CD4-positive, CD25-positive, alpha-beta regulatory T cell (primary cell): ENCODE measurements around the gene ATG10. TPM values are rescaled to one million over a fixed set of nuclear protein-coding genes. Genes with fewer than 3 reads are reported as not detected.
"Not testable (repeated sequence)": the region's sequence is repeated elsewhere in the genome, so short reads cannot be mapped to it uniquely, and the experiment has no call there.

Experiments
- ATAC-seq, 2 donors: fragments of 150-1000 bp; cut with Tn5 transposase; one replicate each; pipeline ENCODE4 v1.10.0; 2021; ENCODE audit warnings: low read depth in 2 of 2, moderate number of reproducible peaks in 2 of 2, moderate library complexity in 1 of 2
- DNase-seq, 3 donors: peaks; one replicate each; pipeline versions ENCODE4 v3.0.0 to v3.0.0-alpha.2; 2012 to 2022; ENCODE audit warnings: mixed read lengths in 1 of 3
- H3K27ac ChIP-seq: one replicate; pipeline ENCODE4 v1.7.0; 2013; ENCODE audit warnings: mild to moderate bottlenecking, low read length; ENCODE audit not compliant: insufficient read depth, poor library complexity, severe bottlenecking
- H3K27me3 ChIP-seq: one replicate; pipeline ENCODE4 v1.7.0; 2013; ENCODE audit warnings: low read length; ENCODE audit not compliant: control insufficient read depth, insufficient read depth
- H3K36me3 ChIP-seq: one replicate; pipeline ENCODE4 v1.7.0; 2013; ENCODE audit warnings: mild to moderate bottlenecking, low read length, moderate library complexity; ENCODE audit not compliant: control insufficient read depth, insufficient read depth
- H3K4me1 ChIP-seq: 2 replicates; pipeline ENCODE4 v1.7.0; 2013; ENCODE audit warnings: mild to moderate bottlenecking, low read length; ENCODE audit not compliant: insufficient read depth, control insufficient read depth, poor library complexity, severe bottlenecking
- H3K4me3 ChIP-seq: one replicate; pipeline ENCODE4 v1.7.0; 2013; ENCODE audit warnings: low read depth, mild to moderate bottlenecking, low read length, moderate library complexity
- H3K9me3 ChIP-seq, 2 experiments: 1 replicate in 1 of 2; 2 replicates in 1 of 2; pipeline ENCODE4 v1.7.0; 2013; ENCODE audit warnings: low read length in 2 of 2, mild to moderate bottlenecking in 1 of 2, moderate library complexity in 1 of 2; ENCODE audit not compliant: control insufficient read depth in 2 of 2
- H3K27ac Mint-ChIP-seq, 3 donors: one replicate each; pipeline ENCODE4 v1.8.0; 2020 to 2022; ENCODE audit warnings: mild to moderate bottlenecking in 3 of 3, mixed read lengths in 3 of 3, moderate library complexity in 2 of 3
- H3K27me3 Mint-ChIP-seq: one replicate; pipeline ENCODE4 v1.8.0; 2022; ENCODE audit warnings: mild to moderate bottlenecking, mixed read lengths
- H3K36me3 Mint-ChIP-seq: one replicate; pipeline ENCODE4 v1.8.0; 2020; ENCODE audit warnings: mixed read lengths
- H3K4me1 Mint-ChIP-seq, 4 donors: one replicate each; pipeline ENCODE4 v1.8.0; 2020 to 2022; ENCODE audit warnings: mixed read lengths in 4 of 4, mild to moderate bottlenecking in 1 of 4
- H3K4me3 Mint-ChIP-seq, 4 donors: one replicate each; pipeline ENCODE4 v1.8.0; 2020 to 2022; ENCODE audit warnings: mild to moderate bottlenecking in 4 of 4, mixed read lengths in 4 of 4, moderate library complexity in 3 of 4
- H3K9me3 Mint-ChIP-seq, 7 donors: one replicate each; pipeline ENCODE4 v1.8.0; 2020 to 2022; ENCODE audit warnings: mixed read lengths in 7 of 7, mild to moderate bottlenecking in 3 of 7, moderate library complexity in 2 of 7
- polyA plus RNA-seq, 4 donors: library from polyadenylated mRNA; unstranded; fragments of 300-500 nt; fragmentation: Illumina TruSeq; gene quantifications; one replicate each; pipeline ENCODE4 v1.2.3, GENCODE V29; 2021
- total RNA-seq: library from RNA; stranded (reverse); gene quantifications from one replicate; pipeline ENCODE4 v1.2.3, GENCODE V29; 2022

The ATG10 gene
- total and polyA plus RNA-seq, 5 donors from 2014 or later: 7.5 to 13.2 (median 9.3) TPM

- not testable (repeated sequence) for DNase-seq, H3K27ac ChIP-seq, H3K36me3 ChIP-seq, H3K4me3 Mint-ChIP-seq, H3K4me1 Mint-ChIP-seq, H3K27me3 ChIP-seq, H3K27ac Mint-ChIP-seq, H3K4me1 ChIP-seq, H3K4me3 ChIP-seq, ATAC-seq, H3K27me3 Mint-ChIP-seq
- peaks cover 2 to 21% (median 13%) of the 10 kb centered on the region in 7 donors for H3K9me3 Mint-ChIP-seq
- peaks cover 5 to 16% of the 10 kb centered on the region in 2 experiments for H3K9me3 ChIP-seq
- H3K36me3 Mint-ChIP-seq: peaks cover 23% of the 10 kb centered on the region
Observed at GRCh38 chr5:82042894-82043293, 71.1 kb downstream of the ATG10 start.

DNA sequence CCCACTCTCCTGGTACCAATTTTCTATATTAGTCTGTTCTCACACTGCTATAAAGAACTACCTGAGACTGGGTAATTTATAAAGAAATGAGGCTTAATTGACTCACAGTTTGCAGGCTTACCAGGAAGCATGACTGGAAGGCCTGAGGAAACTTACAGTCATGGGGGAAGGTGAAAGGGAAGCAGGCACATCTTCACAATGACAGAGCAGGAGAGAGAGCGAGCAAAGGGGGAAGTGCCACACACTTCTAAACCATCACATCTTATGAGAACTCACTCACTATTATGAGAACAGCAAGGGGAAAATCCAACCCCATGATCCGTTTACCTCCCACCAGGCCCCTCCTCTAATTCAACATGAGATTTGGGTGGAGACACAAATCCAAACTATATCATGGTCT is 72.2 kb downstream of the ATG10 start:
- Histone ChIP-seq H3K4me3 (no peak overlapping the region), H3K36me3 (no peaks in the 10 kb centered on the region), H3K4me1 (no peaks in the 10 kb centered on the region), H3K9me3 (peaks cover 0 to 16% of the 10 kb centered on the region in 2 experiments), H3K27me3 (no peaks in the 10 kb centered on the region), H3K27ac (no peak overlapping the region)
- no peak overlapping the region for H3K4me3 Mint-ChIP-seq
- no peak for DNase-seq
- H3K27me3 Mint-ChIP-seq: no peaks in the 10 kb centered on the region
- H3K9me3 Mint-ChIP-seq: peaks cover 0 to 19% (median 8%) of the 10 kb centered on the region in 7 donors
- ATAC-seq: no peak
- no peak overlapping the region for H3K27ac Mint-ChIP-seq
- H3K4me1 Mint-ChIP-seq: peaks cover 0 to 7% (median 3%) of the 10 kb centered on the region in 4 donors
- peaks cover 21% of the 10 kb centered on the region for H3K36me3 Mint-ChIP-seq

DNA sequence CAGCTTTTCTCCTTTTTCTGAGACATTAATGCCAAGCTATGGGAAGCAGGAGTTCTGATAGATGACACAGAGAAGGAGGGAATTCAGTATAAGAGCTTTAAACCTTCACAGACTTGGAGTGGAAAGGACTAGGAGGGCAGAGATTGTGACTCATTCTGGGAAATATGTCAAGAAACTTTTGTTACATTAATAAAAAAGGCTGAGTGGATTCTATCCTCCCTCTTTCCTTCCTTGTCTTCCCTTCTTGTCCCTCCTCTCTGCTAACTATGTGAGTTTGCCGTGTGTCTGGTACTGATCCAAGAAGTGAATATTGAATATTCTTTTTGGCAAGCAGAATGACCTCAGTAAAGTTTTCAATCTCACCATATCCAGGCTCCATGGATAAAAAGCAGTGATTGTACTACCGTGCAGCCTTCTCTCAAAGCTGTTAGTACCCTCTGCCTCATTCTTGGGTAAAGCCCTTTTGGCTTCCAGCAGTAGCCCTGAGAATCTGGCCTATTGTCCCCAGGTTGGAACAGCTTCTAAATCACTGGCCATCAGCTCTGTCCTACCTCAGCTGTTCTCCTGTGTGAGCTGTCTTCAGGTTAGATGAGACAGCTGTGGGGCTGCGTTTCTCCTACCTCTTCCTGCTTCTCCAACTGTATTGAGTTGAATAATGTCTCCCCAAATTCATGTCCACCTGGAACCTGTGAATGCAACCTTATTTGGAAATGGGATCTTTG is 73.9 kb downstream of the ATG10 start:
- Histone ChIP-seq H3K27ac (no peak overlapping the region), H3K4me1 (no peaks in the 10 kb centered on the region), H3K27me3 (no peaks in the 10 kb centered on the region), H3K9me3 (peaks cover 0 to 16% of the 10 kb centered on the region in 2 experiments), H3K36me3 (no peaks in the 10 kb centered on the region), H3K4me3 (no peak overlapping the region)
- Mint-ChIP-seq H3K27ac (peak overlapping the region in 1 of 3 donors; percentile 31), H3K36me3 (peaks cover 17% of the 10 kb centered on the region), H3K4me1 (peaks cover 0 to 7% (median 3%) of the 10 kb centered on the region in 4 donors), H3K4me3 (no peak overlapping the region), H3K9me3 (peaks cover 0 to 19% (median 8%) of the 10 kb centered on the region in 7 donors), H3K27me3 (no peaks in the 10 kb centered on the region)
- ATAC-seq: no peak
- DNase-seq: no peak

- Histone ChIP-seq H3K9me3 (peaks cover 0 to 16% of the 10 kb centered on the region in 2 experiments), H3K36me3 (no peaks in the 10 kb centered on the region), H3K27me3 (no peaks in the 10 kb centered on the region), H3K27ac (no peak overlapping the region), H3K4me1 (no peaks in the 10 kb centered on the region), H3K4me3 (no peak overlapping the region)
- peaks cover 17% of the 10 kb centered on the region for H3K36me3 Mint-ChIP-seq
- H3K4me3 Mint-ChIP-seq: no peak overlapping the region
- no peak for ATAC-seq
- H3K27me3 Mint-ChIP-seq: no peaks in the 10 kb centered on the region
- peaks cover 0 to 7% (median 3%) of the 10 kb centered on the region in 4 donors for H3K4me1 Mint-ChIP-seq
- no peak for DNase-seq
- no peak overlapping the region for H3K27ac Mint-ChIP-seq
- H3K9me3 Mint-ChIP-seq: peaks cover 0 to 19% (median 8%) of the 10 kb centered on the region in 7 donors
Observed at GRCh38 chr5:82046276-82046647, 74.4 kb downstream of the ATG10 start.

GRCh38 chr5:82050955-82051354 is 79.1 kb downstream of the ATG10 start:
- Histone ChIP-seq H3K27me3 (no peaks in the 10 kb centered on the region), H3K9me3 (no peaks in the 10 kb centered on the region), H3K27ac (no peak overlapping the region), H3K36me3 (no peaks in the 10 kb centered on the region), H3K4me1 (no peaks in the 10 kb centered on the region), H3K4me3 (no peak overlapping the region)
- peaks cover 0 to 7% (median 0%) of the 10 kb centered on the region in 7 donors for H3K9me3 Mint-ChIP-seq
- H3K36me3 Mint-ChIP-seq: no peaks in the 10 kb centered on the region
- ATAC-seq: no peak
- H3K27ac Mint-ChIP-seq: no peak overlapping the region
- no peaks in the 10 kb centered on the region for H3K27me3 Mint-ChIP-seq
- DNase-seq: no peak
- H3K4me3 Mint-ChIP-seq: no peak overlapping the region
- H3K4me1 Mint-ChIP-seq: peaks cover 0 to 20% (median 5%) of the 10 kb centered on the region in 4 donors

GRCh38 chr5:82054004-82054710 is 82.3 kb downstream of the ATG10 start:
- no peak overlapping the region for H3K27ac ChIP-seq
- no peak overlapping the region for H3K27ac Mint-ChIP-seq
- no peak for DNase-seq

GRCh38 chr5:82057051-82057450 is 85.2 kb downstream of the ATG10 start:
- Mint-ChIP-seq H3K27ac (no peak overlapping the region), H3K4me1 (peaks cover 0 to 16% (median 5%) of the 10 kb centered on the region in 4 donors), H3K36me3 (no peaks in the 10 kb centered on the region), H3K9me3 (peaks cover 0 to 3% (median 0%) of the 10 kb centered on the region in 7 donors), H3K27me3 (no peaks in the 10 kb centered on the region), H3K4me3 (no peak overlapping the region)
- H3K27ac ChIP-seq: no peak overlapping the region
- H3K27me3 ChIP-seq: no peaks in the 10 kb centered on the region
- DNase-seq (no peak), ATAC-seq (no peak)
- no peaks in the 10 kb centered on the region for H3K36me3 ChIP-seq
- H3K4me3 ChIP-seq: no peak overlapping the region
- H3K4me1 ChIP-seq: no peaks in the 10 kb centered on the region
- no peaks in the 10 kb centered on the region for H3K9me3 ChIP-seq

More at GRCh38 chr5:82054004-82054710, 82.3 kb downstream of the ATG10 start:
- no peaks in the 10 kb centered on the region for H3K36me3 ChIP-seq
- no peak for ATAC-seq
- H3K4me1 Mint-ChIP-seq: peaks cover 0 to 20% (median 5%) of the 10 kb centered on the region in 4 donors
- peaks cover 0 to 3% (median 0%) of the 10 kb centered on the region in 7 donors for H3K9me3 Mint-ChIP-seq
- no peaks in the 10 kb centered on the region for H3K4me1 ChIP-seq
- H3K4me3 ChIP-seq: no peak overlapping the region
- no peaks in the 10 kb centered on the region for H3K9me3 ChIP-seq
- H3K27me3 Mint-ChIP-seq: no peaks in the 10 kb centered on the region
- no peak overlapping the region for H3K4me3 Mint-ChIP-seq
- H3K27me3 ChIP-seq: no peaks in the 10 kb centered on the region
- no peaks in the 10 kb centered on the region for H3K36me3 Mint-ChIP-seq
